ENCODE measurements around the gene NELL1.

GRCh38 chr11:20854215-20854955 lies 185.0 kb downstream of the NELL1 start:
- TF ChIP-seq CTCF (IDR thresholded peaks at IDR 0.05; ENCODE audit: borderline replicate concordance, extremely low read depth, low read length, poor library complexity, severe bottlenecking) (no peak), EZH2 (IDR thresholded peaks at IDR 0.05; ENCODE audit: borderline replicate concordance, low read depth, low read length, severe bottlenecking) (no peak)
